Neural crest cell (in vitro differentiated cells): ENCODE results near the gene DOCK3. TPM values are rescaled to one million over a fixed set of nuclear protein-coding genes. Genes with fewer than 3 reads are reported as not detected.

Source experiments
- DNase-seq: peaks from one replicate; pipeline ENCODE4 v3.0.0; 2021; ENCODE audit warnings: low read depth, mixed read lengths, low spot score
- H3K27ac Mint-ChIP-seq: one replicate; pipeline ENCODE4 v1.8.0; 2021; ENCODE audit warnings: mild to moderate bottlenecking, mixed read lengths; ENCODE audit not compliant: unreplicated experiment
- H3K27me3 Mint-ChIP-seq: 2 replicates; pipeline ENCODE4 v1.8.0; 2021; ENCODE audit warnings: low read depth, mild to moderate bottlenecking, mixed read lengths
- H3K36me3 Mint-ChIP-seq: 2 replicates; pipeline ENCODE4 v1.8.0; 2021; ENCODE audit warnings: low read depth, mild to moderate bottlenecking, mixed read lengths
- H3K4me1 Mint-ChIP-seq: 2 replicates; pipeline ENCODE4 v1.8.0; 2021; ENCODE audit warnings: mixed read lengths
- H3K4me3 Mint-ChIP-seq: one replicate; pipeline ENCODE4 v1.8.0; 2021; ENCODE audit warnings: mild to moderate bottlenecking, mixed read lengths
- H3K9me3 Mint-ChIP-seq: 2 replicates; pipeline ENCODE4 v1.8.0; 2021; ENCODE audit warnings: mixed read lengths
- total RNA-seq: library from RNA; stranded (reverse); gene quantifications from 2 replicates; pipeline ENCODE4 v1.2.1, GENCODE V29; 2021
- TF ChIP-seq, protein P1 (sequence below): fragments of 200-600 bp; sonication (generic); conservative IDR thresholded peaks from 2 replicates; pipeline ENCODE4 v1.5.0; 2021; ENCODE audit warnings: antibody characterized with exemption, mild to moderate bottlenecking

The DOCK3 gene
- total RNA-seq, 1 donor from 2014 or later = 5.0 TPM

DNA sequence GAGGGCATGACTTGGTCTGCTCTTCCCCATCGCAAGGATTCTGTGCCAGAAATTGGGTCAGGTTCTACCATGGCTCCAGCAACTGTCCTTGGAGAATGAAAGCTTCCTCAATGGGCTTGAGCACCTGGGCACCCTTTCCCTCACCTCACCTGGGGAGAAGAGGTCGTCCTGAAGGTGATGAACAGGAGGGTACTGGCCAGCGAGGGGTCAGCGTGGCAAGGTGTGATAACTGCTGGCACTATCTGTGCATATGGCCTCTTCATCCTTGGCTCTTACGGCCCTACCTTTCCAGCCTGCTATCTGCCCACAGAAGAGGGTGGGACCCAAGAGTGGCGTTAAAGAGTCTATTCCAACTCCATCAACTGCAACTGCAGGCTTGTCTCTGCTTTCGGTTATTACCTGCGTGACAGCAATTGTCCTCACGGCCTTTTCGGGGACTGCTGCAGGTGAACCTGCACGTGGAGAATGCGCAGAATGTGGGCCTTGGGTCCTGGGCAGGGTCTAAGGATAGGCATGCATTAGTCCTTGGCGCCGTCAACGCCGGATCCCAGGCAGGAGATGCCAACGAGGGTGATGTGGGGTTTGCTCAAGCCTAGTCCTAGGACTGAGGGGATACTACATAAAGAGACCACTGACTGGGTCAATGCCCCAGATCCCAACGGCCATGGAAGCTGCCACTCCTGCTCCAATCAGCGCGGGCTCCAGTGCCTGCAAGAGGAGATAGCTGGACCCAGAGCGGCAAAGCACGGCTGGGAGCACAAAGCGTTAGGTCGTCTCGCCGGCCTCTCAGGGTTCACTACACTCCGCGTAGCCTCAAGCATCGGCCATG lies 715.7 kb downstream of the DOCK3 start:
- Mint-ChIP-seq H3K9me3 (no peaks in the 10 kb centered on the region), H3K4me3 (peak overlapping the region; percentile 89), H3K27me3 (peaks cover 3% of the 10 kb centered on the region), H3K4me1 (peaks cover 69% of the 10 kb centered on the region), H3K27ac (peak overlapping the region; percentile 27), H3K36me3 (peaks cover 45% of the 10 kb centered on the region)
- no peak for DNase-seq
- TF ChIP-seq, protein P1, sequence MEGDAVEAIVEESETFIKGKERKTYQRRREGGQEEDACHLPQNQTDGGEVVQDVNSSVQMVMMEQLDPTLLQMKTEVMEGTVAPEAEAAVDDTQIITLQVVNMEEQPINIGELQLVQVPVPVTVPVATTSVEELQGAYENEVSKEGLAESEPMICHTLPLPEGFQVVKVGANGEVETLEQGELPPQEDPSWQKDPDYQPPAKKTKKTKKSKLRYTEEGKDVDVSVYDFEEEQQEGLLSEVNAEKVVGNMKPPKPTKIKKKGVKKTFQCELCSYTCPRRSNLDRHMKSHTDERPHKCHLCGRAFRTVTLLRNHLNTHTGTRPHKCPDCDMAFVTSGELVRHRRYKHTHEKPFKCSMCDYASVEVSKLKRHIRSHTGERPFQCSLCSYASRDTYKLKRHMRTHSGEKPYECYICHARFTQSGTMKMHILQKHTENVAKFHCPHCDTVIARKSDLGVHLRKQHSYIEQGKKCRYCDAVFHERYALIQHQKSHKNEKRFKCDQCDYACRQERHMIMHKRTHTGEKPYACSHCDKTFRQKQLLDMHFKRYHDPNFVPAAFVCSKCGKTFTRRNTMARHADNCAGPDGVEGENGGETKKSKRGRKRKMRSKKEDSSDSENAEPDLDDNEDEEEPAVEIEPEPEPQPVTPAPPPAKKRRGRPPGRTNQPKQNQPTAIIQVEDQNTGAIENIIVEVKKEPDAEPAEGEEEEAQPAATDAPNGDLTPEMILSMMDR = no peak

DNA sequence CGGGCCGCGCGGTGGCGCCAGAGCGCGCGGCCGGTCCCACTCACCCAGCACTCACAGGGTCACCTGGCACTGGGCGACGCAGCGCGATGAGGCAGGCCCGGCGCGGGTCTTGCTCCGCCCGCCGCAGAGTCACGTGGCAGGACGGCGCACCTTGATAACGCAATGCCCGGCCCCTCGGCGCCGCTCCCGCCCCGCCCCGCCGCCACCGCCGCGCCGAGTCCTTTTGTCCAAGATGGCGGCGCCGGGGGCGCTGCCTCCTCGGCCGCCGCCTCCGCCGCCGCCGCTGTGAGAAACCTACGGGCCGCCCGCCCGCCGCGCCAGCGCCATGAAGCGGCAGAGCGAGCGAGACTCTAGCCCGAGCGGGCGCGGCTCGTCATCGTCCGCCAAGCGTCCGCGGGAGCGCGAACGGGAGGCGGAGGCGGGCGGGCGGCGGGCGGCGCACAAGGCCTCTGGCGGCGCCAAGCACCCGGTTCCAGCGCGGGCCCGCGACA lies 716.4 kb downstream of the DOCK3 start, which contains the start of gene RBM15B:
Gene RBM15B, plus strand, starts transcription at position 211 of the 491 bp plus-strand sequence. Its CDS starts 115 bp downstream, at position 326.
- Mint-ChIP-seq H3K4me3 (peak within 1 kb of the TSS; percentile 89), H3K9me3 (no peaks in the 10 kb centered on the region), H3K36me3 (peaks cover 45% of the 10 kb centered on the region), H3K4me1 (peaks cover 62% of the 10 kb centered on the region), H3K27me3 (peaks cover 3% of the 10 kb centered on the region), H3K27ac (peak within 1 kb of the TSS; percentile 98)
- peak; percentile 93 for DNase-seq
- TF ChIP-seq, protein P1 = peak; percentile 86

DNA sequence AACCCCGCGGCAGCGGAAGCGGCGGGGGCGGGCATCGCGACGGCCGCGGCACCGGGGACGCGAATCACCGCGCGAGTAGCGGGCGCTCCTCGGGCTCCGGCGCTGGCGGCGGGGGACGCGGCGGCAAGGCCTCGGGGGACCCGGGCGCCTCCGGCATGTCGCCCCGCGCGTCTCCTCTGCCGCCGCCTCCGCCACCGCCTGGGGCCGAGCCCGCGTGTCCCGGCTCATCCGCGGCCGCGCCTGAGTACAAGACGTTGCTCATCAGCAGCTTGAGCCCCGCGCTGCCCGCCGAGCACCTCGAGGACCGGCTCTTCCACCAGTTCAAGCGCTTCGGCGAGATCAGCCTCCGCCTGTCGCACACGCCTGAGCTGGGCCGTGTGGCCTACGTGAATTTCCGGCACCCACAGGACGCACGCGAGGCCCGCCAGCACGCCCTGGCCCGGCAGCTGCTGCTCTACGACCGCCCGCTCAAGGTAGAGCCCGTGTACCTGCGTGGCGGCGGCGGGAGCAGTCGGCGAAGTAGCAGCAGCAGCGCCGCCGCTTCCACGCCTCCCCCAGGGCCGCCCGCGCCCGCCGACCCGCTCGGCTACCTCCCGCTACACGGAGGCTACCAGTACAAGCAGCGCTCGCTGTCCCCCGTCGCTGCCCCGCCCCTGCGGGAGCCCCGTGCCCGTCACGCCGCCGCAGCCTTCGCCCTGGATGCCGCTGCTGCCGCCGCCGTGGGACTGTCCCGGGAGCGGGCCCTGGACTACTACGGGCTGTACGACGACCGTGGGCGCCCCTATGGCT lies 717.0 kb downstream of the DOCK3 start:
- Mint-ChIP-seq H3K36me3 (peaks cover 41% of the 10 kb centered on the region), H3K4me1 (peaks cover 60% of the 10 kb centered on the region), H3K9me3 (no peaks in the 10 kb centered on the region), H3K27ac (peak overlapping the region; percentile 98), H3K27me3 (peaks cover 3% of the 10 kb centered on the region), H3K4me3 (peak overlapping the region; percentile 88)
- DNase-seq = no peak
- TF ChIP-seq, protein P1 = no peak

DNA sequence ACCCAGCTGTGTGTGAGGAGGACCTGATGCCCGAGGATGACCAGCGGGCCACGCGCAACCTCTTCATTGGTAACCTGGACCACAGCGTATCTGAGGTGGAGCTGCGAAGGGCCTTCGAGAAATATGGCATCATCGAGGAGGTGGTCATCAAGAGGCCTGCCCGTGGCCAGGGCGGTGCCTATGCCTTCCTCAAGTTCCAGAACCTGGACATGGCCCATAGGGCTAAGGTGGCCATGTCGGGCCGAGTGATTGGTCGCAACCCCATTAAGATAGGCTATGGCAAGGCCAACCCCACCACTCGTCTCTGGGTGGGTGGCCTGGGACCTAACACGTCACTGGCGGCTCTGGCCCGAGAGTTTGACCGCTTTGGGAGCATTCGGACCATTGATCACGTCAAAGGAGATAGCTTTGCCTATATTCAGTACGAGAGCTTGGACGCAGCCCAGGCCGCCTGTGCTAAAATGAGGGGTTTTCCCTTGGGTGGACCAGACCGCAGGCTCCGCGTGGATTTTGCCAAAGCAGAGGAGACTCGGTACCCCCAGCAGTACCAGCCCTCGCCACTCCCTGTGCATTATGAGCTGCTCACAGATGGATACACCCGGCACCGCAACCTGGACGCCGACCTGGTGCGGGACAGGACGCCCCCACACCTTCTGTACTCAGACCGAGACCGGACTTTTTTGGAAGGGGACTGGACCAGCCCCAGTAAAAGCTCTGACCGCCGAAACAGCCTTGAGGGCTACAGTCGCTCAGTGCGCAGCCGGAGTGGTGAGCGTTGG lies 717.8 kb downstream of the DOCK3 start:
- peaks cover 41% of the 10 kb centered on the region for H3K36me3 Mint-ChIP-seq
- peaks cover 60% of the 10 kb centered on the region for H3K4me1 Mint-ChIP-seq
- H3K9me3 Mint-ChIP-seq = no peaks in the 10 kb centered on the region
- peaks cover 3% of the 10 kb centered on the region for H3K27me3 Mint-ChIP-seq
- H3K4me3 Mint-ChIP-seq = peak overlapping the region; percentile 78
- DNase-seq = no peak
- H3K27ac Mint-ChIP-seq = peak overlapping the region; percentile 62
- TF ChIP-seq, protein P1 = no peak

DNA sequence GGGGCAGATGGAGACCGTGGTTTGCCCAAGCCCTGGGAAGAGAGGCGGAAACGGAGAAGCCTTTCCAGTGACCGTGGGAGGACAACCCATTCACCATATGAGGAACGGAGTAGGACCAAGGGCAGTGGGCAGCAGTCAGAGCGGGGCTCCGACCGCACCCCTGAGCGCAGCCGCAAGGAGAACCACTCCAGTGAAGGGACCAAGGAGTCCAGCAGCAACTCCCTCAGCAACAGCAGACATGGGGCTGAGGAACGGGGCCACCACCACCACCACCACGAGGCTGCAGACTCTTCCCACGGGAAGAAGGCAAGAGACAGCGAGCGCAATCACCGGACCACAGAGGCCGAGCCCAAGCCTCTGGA lies 718.4 kb downstream of the DOCK3 start:
- Mint-ChIP-seq H3K4me3 (peak overlapping the region; percentile 78), H3K27ac (no peak overlapping the region), H3K27me3 (peaks cover 3% of the 10 kb centered on the region), H3K9me3 (no peaks in the 10 kb centered on the region), H3K36me3 (peaks cover 35% of the 10 kb centered on the region), H3K4me1 (peaks cover 55% of the 10 kb centered on the region)
- TF ChIP-seq, protein P1 = no peak
- DNase-seq = no peak
